Kidney (tissue), 14 donors: ENCODE data around the gene EPS8. TPM values are rescaled to one million over a fixed set of nuclear protein-coding genes. Genes with fewer than 3 reads are reported as not detected.

Experiments used
- DNase-seq, 5 donors: peaks; one replicate each; pipeline ENCODE4 v3.0.0-alpha.2; 2013 to 2020
- FAIRE-seq: peaks from 2 replicates; lab custom pipeline; 2012; peaks lifted over from hg19 to GRCh38; lab: Jason Lieb, UNC
- H3K27ac ChIP-seq, 2 donors: one replicate each; pipeline ENCODE4 v1.7.0; 2013; ENCODE audit warnings: low read depth in 2 of 2, low read length in 2 of 2, inconsistent platforms in 1 of 2
- H3K27me3 ChIP-seq: one replicate; pipeline ENCODE4 v1.7.1; 2013; ENCODE audit warnings: low read length, inconsistent platforms; ENCODE audit not compliant: control insufficient read depth, insufficient read depth
- H3K36me3 ChIP-seq, 3 donors: one replicate each; pipeline versions ENCODE4 v1.7.0 to v1.7.1; 2013; ENCODE audit warnings: low read length in 3 of 3, control low read depth in 1 of 3, inconsistent platforms in 1 of 3; ENCODE audit not compliant: insufficient read depth in 3 of 3, control insufficient read depth in 2 of 3
- H3K4me1 ChIP-seq, 3 donors: one replicate each; pipeline versions ENCODE4 v1.7.0 to v1.7.1; 2013; ENCODE audit warnings: low read length in 3 of 3, inconsistent platforms in 1 of 3, low read depth in 1 of 3; ENCODE audit not compliant: control insufficient read depth in 2 of 3, insufficient read depth in 2 of 3
- H3K4me3 ChIP-seq, 3 donors: one replicate each; pipeline versions ENCODE4 v1.7.0 to v1.8.1; 2013; ENCODE audit warnings: low read length in 3 of 3, control low read depth in 1 of 3, inconsistent platforms in 1 of 3
- H3K9ac ChIP-seq, 3 donors: one replicate each; pipeline versions ENCODE4 v1.7.0 to v1.7.1; 2013; ENCODE audit warnings: low read length in 3 of 3, control low read depth in 1 of 3, inconsistent platforms in 1 of 3
- H3K9me3 ChIP-seq, 3 donors: one replicate each; pipeline versions ENCODE4 v1.7.0 to v1.7.1; 2013; ENCODE audit warnings: low read length in 3 of 3, control low read depth in 1 of 3, inconsistent platforms in 1 of 3; ENCODE audit not compliant: control insufficient read depth in 2 of 3, insufficient read depth in 1 of 3
- CTCF ChIP-seq: IDR thresholded peaks from 3 replicates; pipeline ENCODE4 v1.5.1; 2012; ENCODE audit warnings: mild to moderate bottlenecking, moderate library complexity, borderline replicate concordance; ENCODE audit not compliant: insufficient read depth; ENCODE audit errors: extremely low read depth
- intact Hi-C: fragments of 100-400 bp; cut with DNase I; formaldehyde crosslinking; loops from one replicate; pipeline ENCODE4 v1.11.1; 2022
- polyA plus RNA-seq: library from polyadenylated mRNA; stranded (reverse); fragments of 350-450 nt; fragmentation: Illumina TruSeq; extraction: RNeasy Lipid Tissue Mini Kit (QIAGEN cat#74804); gene quantifications from one replicate; pipeline ENCODE4 v1.2.3, GENCODE V29; 2014; ENCODE audit warnings: low read depth, low replicate concordance; ENCODE audit not compliant: insufficient read depth
- total RNA-seq: library from RNA; stranded (reverse); fragmentation: NEBNext Ultra II Directional; extraction: Animal tissue kit (Norgen Biotek cat#: 25700); gene quantifications from one replicate; pipeline ENCODE4 v1.2.1, GENCODE V29; 2021
- donor health status: control.
- donor health status: control.
- donor health status: control.
- donor health status: control.
- donor health status: control.
- donor health status: DM: yes; HTN: yes; CAD: no.
- donor health status: Normal renal cell carcinoma (clear cell type).

The EPS8 gene
- total and polyA plus RNA-seq, 2 donors from 2014 or later = 33.9 to 80.3 TPM

- no peaks in the 10 kb centered on the region for H3K9me3 ChIP-seq
- DNase-seq (no peak), FAIRE-seq (no peak)
- H3K27me3 ChIP-seq = no peaks in the 10 kb centered on the region
- intact Hi-C loops = no loop called here
- H3K27ac ChIP-seq = no peak overlapping the region
- no peaks in the 10 kb centered on the region for H3K36me3 ChIP-seq
- no peak for TF ChIP-seq CTCF
- peaks cover 0 to 6% (median 0%) of the 10 kb centered on the region in 3 donors for H3K4me1 ChIP-seq
- H3K9ac ChIP-seq = no peak overlapping the region
- H3K4me3 ChIP-seq = no peak overlapping the region
Measured at GRCh38 chr12:15783288-15783687, 5.9 kb downstream of the EPS8 start.

GRCh38 chr12:15782667-15783066, 6.5 kb downstream of the EPS8 start:
- Histone ChIP-seq H3K9ac (no peak overlapping the region), H3K9me3 (no peaks in the 10 kb centered on the region), H3K4me1 (peaks cover 0 to 6% (median 0%) of the 10 kb centered on the region in 3 donors), H3K27me3 (no peaks in the 10 kb centered on the region), H3K36me3 (no peaks in the 10 kb centered on the region), H3K27ac (no peak overlapping the region), H3K4me3 (no peak overlapping the region)
- no peak for FAIRE-seq
- DNase-seq = no peak
- intact Hi-C loops = no loop called here
- no peak for TF ChIP-seq CTCF

GRCh38 chr12:15779925-15780324, 9.3 kb downstream of the EPS8 start:
- H3K36me3 ChIP-seq = no peaks in the 10 kb centered on the region
- H3K27me3 ChIP-seq = no peaks in the 10 kb centered on the region
- DNase-seq (no peak), FAIRE-seq (no peak)
- H3K4me1 ChIP-seq = peaks cover 0 to 3% (median 0%) of the 10 kb centered on the region in 3 donors
- H3K27ac ChIP-seq = no peak overlapping the region
- no peak overlapping the region for H3K9ac ChIP-seq
- H3K4me3 ChIP-seq = no peak overlapping the region
- intact Hi-C loops = no loop called here
- H3K9me3 ChIP-seq = no peaks in the 10 kb centered on the region
- no peak for TF ChIP-seq CTCF

GRCh38 chr12:15778126-15778525, 11.1 kb downstream of the EPS8 start:
- no peaks in the 10 kb centered on the region for H3K36me3 ChIP-seq
- DNase-seq (no peak), FAIRE-seq (no peak)
- peaks cover 0 to 3% (median 0%) of the 10 kb centered on the region in 3 donors for H3K4me1 ChIP-seq
- no peak for TF ChIP-seq CTCF
- intact Hi-C loops = no loop called here
- no peak overlapping the region for H3K27ac ChIP-seq
- no peaks in the 10 kb centered on the region for H3K9me3 ChIP-seq
- H3K4me3 ChIP-seq = no peak overlapping the region
- H3K27me3 ChIP-seq = no peaks in the 10 kb centered on the region
- no peak overlapping the region for H3K9ac ChIP-seq
